Activated naive CD4-positive, alpha-beta T cell treated with anti-CD3 and anti-CD28 coated beads, Interleukin-2, amount 10 ng/mL, durations not matched to agents 7 days and 5 days (primary cell): ENCODE results near the gene GIPC3.
A peak's percentile ranks its signal among the peaks of the same experiment; 100 is the strongest.
"Not testable (repeated sequence)": the region's sequence is repeated elsewhere in the genome, so short reads cannot be mapped to it uniquely, and the experiment has no call there.

ENCODE experiments used
- CTCF ChIA-PET: fragments of 350-600 bp; sonication (Branson Sonifier 250); formaldehyde crosslinking; loops from one replicate; lab custom pipeline; 2021; ENCODE audit warnings: antibody characterized with exemption; lab: Charles Lee
- DNase-seq: peaks from one replicate; pipeline ENCODE4 v3.0.0-alpha.2; 2020
- H3K27ac Mint-ChIP-seq: one replicate; pipeline ENCODE4 v1.8.0; 2021; ENCODE audit warnings: mild to moderate bottlenecking, moderate library complexity, mixed read lengths
- H3K27me3 Mint-ChIP-seq: one replicate; pipeline ENCODE4 v1.8.0; 2021; ENCODE audit warnings: mild to moderate bottlenecking, mixed read lengths
- H3K36me3 Mint-ChIP-seq: one replicate; pipeline ENCODE4 v1.8.0; 2021; ENCODE audit warnings: mixed read lengths
- H3K4me1 Mint-ChIP-seq: one replicate; pipeline ENCODE4 v1.8.0; 2021; ENCODE audit warnings: mixed read lengths
- H3K4me3 Mint-ChIP-seq: one replicate; pipeline ENCODE4 v1.8.0; 2021; ENCODE audit warnings: mild to moderate bottlenecking, moderate library complexity, mixed read lengths
- H3K9me3 Mint-ChIP-seq: one replicate; pipeline ENCODE4 v1.8.0; 2021; ENCODE audit warnings: mixed read lengths

Gene GIPC3

GRCh38 chr19:3576696-3577443 lies 8.4 kb upstream of the GIPC3 start:
- no peak overlapping the region for H3K27ac Mint-ChIP-seq
- H3K36me3 Mint-ChIP-seq, result peaks cover 13% of the 10 kb centered on the region
- DNase-seq, result no peak
- no peak overlapping the region for H3K4me3 Mint-ChIP-seq
- no peaks in the 10 kb centered on the region for H3K9me3 Mint-ChIP-seq
- H3K27me3 Mint-ChIP-seq, result no peaks in the 10 kb centered on the region
- CTCF ChIA-PET, result no interaction called here
- peaks cover 16% of the 10 kb centered on the region for H3K4me1 Mint-ChIP-seq

- no peak for DNase-seq
- Mint-ChIP-seq H3K4me3 (no peak overlapping the region), H3K27me3 (peaks cover 3% of the 10 kb centered on the region), H3K36me3 (peaks cover 13% of the 10 kb centered on the region), H3K9me3 (no peaks in the 10 kb centered on the region), H3K27ac (no peak overlapping the region), H3K4me1 (peaks cover 9% of the 10 kb centered on the region)
- CTCF ChIA-PET, result no interaction called here
Observed at GRCh38 chr19:3577723-3578344, 7.4 kb upstream of the GIPC3 start.

GRCh38 chr19:3578390-3578789 lies 6.9 kb upstream of the GIPC3 start:
- no peak overlapping the region for H3K4me3 Mint-ChIP-seq
- H3K9me3 Mint-ChIP-seq, result no peaks in the 10 kb centered on the region
- no peak for DNase-seq
- peaks cover 6% of the 10 kb centered on the region for H3K27me3 Mint-ChIP-seq
- H3K27ac Mint-ChIP-seq, result no peak overlapping the region
- peaks cover 9% of the 10 kb centered on the region for H3K4me1 Mint-ChIP-seq
- H3K36me3 Mint-ChIP-seq, result peaks cover 13% of the 10 kb centered on the region
- CTCF ChIA-PET, result no interaction called here

GRCh38 chr19:3580156-3580934 lies 4.9 kb upstream of the GIPC3 start:
- no peak overlapping the region for H3K27ac Mint-ChIP-seq
- H3K4me1 Mint-ChIP-seq, result peaks cover under 1% of the 10 kb centered on the region
- peaks cover 21% of the 10 kb centered on the region for H3K27me3 Mint-ChIP-seq
- H3K9me3 Mint-ChIP-seq, result no peaks in the 10 kb centered on the region
- no peak overlapping the region for H3K4me3 Mint-ChIP-seq
- CTCF ChIA-PET, result interaction anchor here (0.6 kb wide), 1 partner anchor 30 kb away, joined by 3 read pairs; no protein-coding TSS in a partner anchor
- DNase-seq, result no peak
- peaks cover 3% of the 10 kb centered on the region for H3K36me3 Mint-ChIP-seq

GRCh38 chr19:3581792-3582191 lies 3.5 kb upstream of the GIPC3 start:
- H3K36me3 Mint-ChIP-seq, H3K9me3 Mint-ChIP-seq, H3K4me1 Mint-ChIP-seq, H3K4me3 Mint-ChIP-seq, CTCF ChIA-PET, H3K27ac Mint-ChIP-seq, DNase-seq: not testable (repeated sequence)
- H3K27me3 Mint-ChIP-seq, result peaks cover 31% of the 10 kb centered on the region

- H3K36me3 Mint-ChIP-seq, H3K4me1 Mint-ChIP-seq, H3K27ac Mint-ChIP-seq, DNase-seq, H3K9me3 Mint-ChIP-seq, H3K4me3 Mint-ChIP-seq: not testable (repeated sequence)
- CTCF ChIA-PET, result interaction anchor here (0.9 to 1.3 kb wide), 3 partner anchors 28 to 132 kb away, joined by 3 read pairs; no protein-coding TSS in a partner anchor
- peaks cover 31% of the 10 kb centered on the region for H3K27me3 Mint-ChIP-seq
Observed at GRCh38 chr19:3584036-3584802, 1.1 kb upstream of the GIPC3 start.

- Mint-ChIP-seq H3K4me3 (peak overlapping the region; percentile 41), H3K27me3 (peaks cover 31% of the 10 kb centered on the region), H3K4me1 (peaks cover 2% of the 10 kb centered on the region), H3K36me3 (no peaks in the 10 kb centered on the region), H3K27ac (no peak overlapping the region), H3K9me3 (peaks cover 2% of the 10 kb centered on the region)
- DNase-seq, result peak; percentile 59
- CTCF ChIA-PET, result interaction anchor here (1.0 to 1.2 kb wide), 2 partner anchors 22 to 41 kb away, joined by 3 read pairs; no protein-coding TSS in a partner anchor
Observed at GRCh38 chr19:3586127-3586626, 899 bp downstream of the GIPC3 start.

- Mint-ChIP-seq H3K27me3 (peaks cover 35% of the 10 kb centered on the region), H3K27ac (no peak overlapping the region), H3K36me3 (no peaks in the 10 kb centered on the region), H3K4me3 (no peak overlapping the region), H3K4me1 (peaks cover 2% of the 10 kb centered on the region), H3K9me3 (peaks cover 7% of the 10 kb centered on the region)
- DNase-seq, result no peak
- CTCF ChIA-PET, result interaction anchor here (0.7 to 1.1 kb wide), 4 partner anchors 13 to 42 kb away, joined by 3 read pairs; partner anchors contain the start of gene HMG20B
Observed at GRCh38 chr19:3586707-3587346, 1.5 kb downstream of the GIPC3 start.

GRCh38 chr19:3589439-3589838 lies 4.2 kb downstream of the GIPC3 start:
- Mint-ChIP-seq H3K36me3 (no peaks in the 10 kb centered on the region), H3K9me3 (peaks cover 7% of the 10 kb centered on the region), H3K27ac (no peak overlapping the region), H3K27me3 (peaks cover 21% of the 10 kb centered on the region), H3K4me3 (no peak overlapping the region), H3K4me1 (peaks cover 2% of the 10 kb centered on the region)
- DNase-seq, result no peak
- CTCF ChIA-PET, result no interaction called here

GRCh38 chr19:3589949-3590348 lies 4.7 kb downstream of the GIPC3 start:
- CTCF ChIA-PET, result interaction anchor here (1.3 kb wide), 1 partner anchor 28 kb away, joined by 3 read pairs; no protein-coding TSS in a partner anchor
- no peak overlapping the region for H3K27ac Mint-ChIP-seq
- DNase-seq, result no peak
- H3K36me3 Mint-ChIP-seq, result no peaks in the 10 kb centered on the region
- peaks cover 16% of the 10 kb centered on the region for H3K27me3 Mint-ChIP-seq
- no peak overlapping the region for H3K4me3 Mint-ChIP-seq
- H3K4me1 Mint-ChIP-seq, result peaks cover 2% of the 10 kb centered on the region
- H3K9me3 Mint-ChIP-seq, result peaks cover 7% of the 10 kb centered on the region

- Mint-ChIP-seq H3K27me3 (peaks cover 8% of the 10 kb centered on the region), H3K27ac (no peak overlapping the region), H3K4me1 (no peaks in the 10 kb centered on the region), H3K4me3 (no peak overlapping the region), H3K9me3 (peaks cover 7% of the 10 kb centered on the region), H3K36me3 (no peaks in the 10 kb centered on the region)
- DNase-seq, result no peak
- CTCF ChIA-PET, result interaction anchor here (1.2 to 1.4 kb wide), 3 partner anchors 26 to 46 kb away, joined by 3 to 6 read pairs (median 3); no protein-coding TSS in a partner anchor
Observed at GRCh38 chr19:3590991-3591659, 5.8 kb downstream of the GIPC3 start.

GRCh38 chr19:3591876-3592613 lies 6.8 kb downstream of the GIPC3 start:
- H3K4me3 Mint-ChIP-seq, result no peak overlapping the region
- H3K27ac Mint-ChIP-seq, result no peak overlapping the region
- peaks cover 4% of the 10 kb centered on the region for H3K27me3 Mint-ChIP-seq
- no peaks in the 10 kb centered on the region for H3K36me3 Mint-ChIP-seq
- CTCF ChIA-PET, result interaction anchor here (0.9 to 1.4 kb wide), 4 partner anchors 25 to 126 kb away, joined by 3 to 6 read pairs (median 3); no protein-coding TSS in a partner anchor
- H3K4me1 Mint-ChIP-seq, result no peaks in the 10 kb centered on the region
- DNase-seq, result no peak
- H3K9me3 Mint-ChIP-seq, result peaks cover 7% of the 10 kb centered on the region
